Right lobe of liver (tissue), 4 donors: ENCODE results near the gene SLC51A.

Source experiments
- POLR2A ChIP-seq: fragments of 450-650 bp; IDR thresholded peaks from one replicate; pipeline ENCODE4 v1.6.1; 2017; ENCODE audit warnings: antibody characterized with exemption, mild to moderate bottlenecking
- TF ChIP-seq, protein P1 (sequence below), 4 donors: fragments of 200-600 bp in 3 of 4; fragments of 450-650 bp in 1 of 4; IDR thresholded peaks; one replicate each; pipeline versions ENCODE4 v1.5.1 to v1.8.0; 2016 to 2022; ENCODE audit warnings: antibody characterized with exemption in 4 of 4, mild to moderate bottlenecking in 2 of 4
- donor health status: DM: no; HTN: no; CAD: no.
- donor health status: DM: no; HTN: no; CAD: no.
- donor health status: DM: no; HTN: yes; CAD: no.

DNA sequence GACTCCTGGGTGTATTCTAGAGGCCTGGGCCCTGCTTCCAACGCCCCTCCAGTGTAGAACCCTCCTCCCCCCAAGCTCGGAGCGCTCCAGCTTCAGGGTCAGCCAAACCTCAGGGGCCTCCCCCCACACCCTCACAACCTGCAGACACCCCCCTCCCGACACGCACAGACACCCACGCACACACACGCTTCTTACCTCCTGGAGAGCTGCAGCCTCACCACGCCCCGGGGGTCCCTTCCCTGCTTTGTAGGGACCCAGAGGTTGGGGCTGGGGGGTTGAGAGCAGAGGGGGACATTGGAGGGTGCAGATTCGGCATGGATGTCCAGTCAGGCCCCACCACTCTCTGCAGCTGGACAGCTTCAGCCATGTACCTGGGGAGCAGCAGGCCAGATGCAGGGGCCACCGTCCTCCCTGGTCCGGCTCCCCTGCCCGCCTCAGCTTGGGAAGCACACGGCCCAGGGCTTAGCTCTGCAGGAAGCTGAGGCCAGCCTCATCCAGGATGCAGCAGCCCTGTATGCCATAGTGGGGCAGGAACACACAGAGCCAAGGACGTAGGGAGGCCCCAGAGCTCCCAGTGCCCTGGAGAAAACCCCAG, 18.2 kb upstream of the SLC51A start:
- TF ChIP-seq, protein P1, sequence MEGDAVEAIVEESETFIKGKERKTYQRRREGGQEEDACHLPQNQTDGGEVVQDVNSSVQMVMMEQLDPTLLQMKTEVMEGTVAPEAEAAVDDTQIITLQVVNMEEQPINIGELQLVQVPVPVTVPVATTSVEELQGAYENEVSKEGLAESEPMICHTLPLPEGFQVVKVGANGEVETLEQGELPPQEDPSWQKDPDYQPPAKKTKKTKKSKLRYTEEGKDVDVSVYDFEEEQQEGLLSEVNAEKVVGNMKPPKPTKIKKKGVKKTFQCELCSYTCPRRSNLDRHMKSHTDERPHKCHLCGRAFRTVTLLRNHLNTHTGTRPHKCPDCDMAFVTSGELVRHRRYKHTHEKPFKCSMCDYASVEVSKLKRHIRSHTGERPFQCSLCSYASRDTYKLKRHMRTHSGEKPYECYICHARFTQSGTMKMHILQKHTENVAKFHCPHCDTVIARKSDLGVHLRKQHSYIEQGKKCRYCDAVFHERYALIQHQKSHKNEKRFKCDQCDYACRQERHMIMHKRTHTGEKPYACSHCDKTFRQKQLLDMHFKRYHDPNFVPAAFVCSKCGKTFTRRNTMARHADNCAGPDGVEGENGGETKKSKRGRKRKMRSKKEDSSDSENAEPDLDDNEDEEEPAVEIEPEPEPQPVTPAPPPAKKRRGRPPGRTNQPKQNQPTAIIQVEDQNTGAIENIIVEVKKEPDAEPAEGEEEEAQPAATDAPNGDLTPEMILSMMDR (IDR thresholded peaks at IDR 0.05) = no peak
- TF ChIP-seq POLR2A = no peak
